Activated CD8-positive, alpha-beta T cell treated with anti-CD3 and anti-CD28 coated beads for 36 hours (primary cell): ENCODE results near the gene FAM186B. TPM values are rescaled to one million over a fixed set of nuclear protein-coding genes. Genes with fewer than 3 reads are reported as not detected.

ENCODE experiments used
- ATAC-seq: fragments of 200-7000 bp; cut with Tn5 transposase; one replicate; pipeline ENCODE4 v1.10.0; 2021; ENCODE audit warnings: mild to moderate bottlenecking, moderate library complexity
- CTCF ChIA-PET: fragments of 350-600 bp; sonication (Branson Sonifier 250); formaldehyde crosslinking; loops from one replicate; lab custom pipeline; 2021; ENCODE audit warnings: antibody characterized with exemption; lab: Charles Lee
- POLR2A ChIA-PET: fragments of 350-600 bp; sonication (Branson Sonifier 250); formaldehyde crosslinking; loops from one replicate; lab custom pipeline; 2021; ENCODE audit warnings: antibody characterized with exemption; lab: Charles Lee
- DNase-seq: peaks from one replicate; pipeline ENCODE4 v3.0.0-alpha.2; 2020
- H3K27ac Mint-ChIP-seq: one replicate; pipeline ENCODE4 v1.8.0; 2021; ENCODE audit warnings: mild to moderate bottlenecking, mixed read lengths
- H3K27me3 Mint-ChIP-seq: one replicate; pipeline ENCODE4 v1.8.0; 2021; ENCODE audit warnings: mixed read lengths
- H3K36me3 Mint-ChIP-seq: one replicate; pipeline ENCODE4 v1.8.0; 2021; ENCODE audit warnings: low read depth, mixed read lengths
- H3K4me1 Mint-ChIP-seq: one replicate; pipeline ENCODE4 v1.8.0; 2021; ENCODE audit warnings: low read depth, mixed read lengths
- H3K4me3 Mint-ChIP-seq: one replicate; pipeline ENCODE4 v1.8.0; 2021; ENCODE audit warnings: mild to moderate bottlenecking, moderate library complexity, mixed read lengths
- H3K9me3 Mint-ChIP-seq: one replicate; pipeline ENCODE4 v1.8.0; 2021; ENCODE audit warnings: mixed read lengths
- intact Hi-C: fragments of 100-400 bp; cut with micrococcal nuclease; formaldehyde crosslinking; loops from one replicate; pipeline ENCODE4 v1.10.0; 2022
- total RNA-seq, 2 experiments: library from RNA; stranded (reverse); gene quantifications; one replicate each; pipeline ENCODE4 v1.2.3, GENCODE V29; 2021
- TF ChIP-seq, protein P1 (sequence below): fragments of 200-600 bp; IDR thresholded peaks from one replicate; pipeline ENCODE4 v1.8.0; 2022; ENCODE audit warnings: antibody characterized with exemption, mild to moderate bottlenecking

The FAM186B gene
- total RNA-seq, 2 experiments from 2014 or later, result not detected

DNA sequence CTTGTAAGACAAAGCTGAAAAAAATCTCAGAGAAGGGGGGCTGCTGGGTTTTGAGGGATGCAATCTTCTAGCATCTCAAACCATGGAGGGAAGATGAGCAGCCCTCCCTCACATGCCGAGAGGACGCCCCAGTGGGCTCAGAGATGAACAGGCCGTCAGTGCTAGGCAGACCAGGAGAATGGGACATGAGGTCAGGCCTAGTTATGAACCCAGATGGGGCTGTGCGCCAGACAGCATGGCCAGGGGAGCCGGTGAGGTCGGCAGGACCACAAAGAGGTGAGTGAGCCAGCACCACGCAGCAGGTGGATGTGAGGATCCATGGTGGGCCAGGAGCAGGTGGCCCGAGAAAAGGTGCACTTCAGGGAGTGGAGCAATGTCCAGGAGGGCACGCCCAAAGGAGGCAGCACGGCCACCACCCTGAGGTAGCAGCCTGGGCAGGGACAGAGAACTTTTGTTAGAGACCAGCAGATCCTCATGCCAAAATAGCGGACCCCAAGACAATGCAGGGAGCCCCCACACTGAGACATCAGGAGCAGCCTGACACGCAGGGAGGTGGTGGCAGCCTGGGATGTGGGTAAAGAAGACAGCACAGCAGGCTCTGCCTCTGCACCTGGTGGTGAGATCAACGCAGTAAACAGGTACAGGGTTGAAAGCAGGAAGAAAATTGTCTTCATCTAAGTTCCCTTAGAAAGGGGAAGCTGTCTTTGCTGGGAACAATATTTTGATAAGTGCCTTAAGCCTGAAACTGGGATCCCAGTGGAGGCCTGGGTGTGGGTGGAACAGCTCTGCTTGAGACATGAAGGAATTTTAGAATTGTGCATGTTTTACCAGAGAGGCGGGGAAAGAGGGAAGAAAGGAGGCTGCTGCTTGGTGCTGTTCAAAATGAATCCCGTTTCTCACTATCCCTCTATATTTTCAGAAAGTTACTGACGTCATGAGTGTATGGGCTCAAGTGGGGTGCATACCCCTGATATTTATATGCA lies 19.7 kb downstream of the FAM186B start:
- Mint-ChIP-seq H3K27me3 (no peaks in the 10 kb centered on the region), H3K4me3 (no peak overlapping the region), H3K9me3 (peaks cover 1% of the 10 kb centered on the region), H3K4me1 (peaks cover 10% of the 10 kb centered on the region), H3K36me3 (peaks cover 18% of the 10 kb centered on the region), H3K27ac (no peak overlapping the region)
- ChIA-PET POLR2A (interaction anchor here (0.6 to 1.0 kb wide), 2 partner anchors 14 to 51 kb away, joined by 3 to 4 read pairs; no protein-coding TSS in a partner anchor), CTCF (no interaction called here)
- ATAC-seq, result no peak
- DNase-seq, result no peak
- intact Hi-C loops, result no loop called here
- TF ChIP-seq, protein P1, sequence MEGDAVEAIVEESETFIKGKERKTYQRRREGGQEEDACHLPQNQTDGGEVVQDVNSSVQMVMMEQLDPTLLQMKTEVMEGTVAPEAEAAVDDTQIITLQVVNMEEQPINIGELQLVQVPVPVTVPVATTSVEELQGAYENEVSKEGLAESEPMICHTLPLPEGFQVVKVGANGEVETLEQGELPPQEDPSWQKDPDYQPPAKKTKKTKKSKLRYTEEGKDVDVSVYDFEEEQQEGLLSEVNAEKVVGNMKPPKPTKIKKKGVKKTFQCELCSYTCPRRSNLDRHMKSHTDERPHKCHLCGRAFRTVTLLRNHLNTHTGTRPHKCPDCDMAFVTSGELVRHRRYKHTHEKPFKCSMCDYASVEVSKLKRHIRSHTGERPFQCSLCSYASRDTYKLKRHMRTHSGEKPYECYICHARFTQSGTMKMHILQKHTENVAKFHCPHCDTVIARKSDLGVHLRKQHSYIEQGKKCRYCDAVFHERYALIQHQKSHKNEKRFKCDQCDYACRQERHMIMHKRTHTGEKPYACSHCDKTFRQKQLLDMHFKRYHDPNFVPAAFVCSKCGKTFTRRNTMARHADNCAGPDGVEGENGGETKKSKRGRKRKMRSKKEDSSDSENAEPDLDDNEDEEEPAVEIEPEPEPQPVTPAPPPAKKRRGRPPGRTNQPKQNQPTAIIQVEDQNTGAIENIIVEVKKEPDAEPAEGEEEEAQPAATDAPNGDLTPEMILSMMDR, result no peak

DNA sequence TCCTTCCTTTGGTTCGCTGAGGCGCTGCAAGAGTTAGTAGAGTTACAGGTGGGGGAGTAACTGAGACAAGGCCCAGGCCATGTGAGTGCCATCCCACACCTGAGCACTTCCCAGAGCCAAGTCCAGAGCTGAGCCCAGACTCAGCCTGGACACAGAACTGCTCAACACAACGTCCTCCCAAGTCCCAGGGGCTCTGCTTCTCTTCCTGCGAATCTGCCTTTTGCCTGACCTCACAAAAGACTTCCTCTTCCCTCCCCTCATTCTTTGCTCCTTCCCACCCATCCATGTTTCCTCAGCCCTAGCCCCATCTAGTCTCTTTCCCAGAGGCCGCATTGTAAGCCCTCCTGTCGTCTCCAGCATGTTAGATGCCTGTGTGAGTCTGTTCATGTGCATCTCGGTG lies 20.8 kb downstream of the FAM186B start:
- POLR2A ChIA-PET, result no interaction called here
- H3K27me3 Mint-ChIP-seq, result no peaks in the 10 kb centered on the region
- no peaks in the 10 kb centered on the region for H3K9me3 Mint-ChIP-seq
- DNase-seq (no peak), ATAC-seq (no peak)
- H3K27ac Mint-ChIP-seq, result no peak overlapping the region
- peaks cover 13% of the 10 kb centered on the region for H3K36me3 Mint-ChIP-seq
- CTCF ChIA-PET, result no interaction called here
- no peak overlapping the region for H3K4me3 Mint-ChIP-seq
- intact Hi-C loops, result no loop called here
- TF ChIP-seq, protein P1, result no peak
- peaks cover 15% of the 10 kb centered on the region for H3K4me1 Mint-ChIP-seq

DNA sequence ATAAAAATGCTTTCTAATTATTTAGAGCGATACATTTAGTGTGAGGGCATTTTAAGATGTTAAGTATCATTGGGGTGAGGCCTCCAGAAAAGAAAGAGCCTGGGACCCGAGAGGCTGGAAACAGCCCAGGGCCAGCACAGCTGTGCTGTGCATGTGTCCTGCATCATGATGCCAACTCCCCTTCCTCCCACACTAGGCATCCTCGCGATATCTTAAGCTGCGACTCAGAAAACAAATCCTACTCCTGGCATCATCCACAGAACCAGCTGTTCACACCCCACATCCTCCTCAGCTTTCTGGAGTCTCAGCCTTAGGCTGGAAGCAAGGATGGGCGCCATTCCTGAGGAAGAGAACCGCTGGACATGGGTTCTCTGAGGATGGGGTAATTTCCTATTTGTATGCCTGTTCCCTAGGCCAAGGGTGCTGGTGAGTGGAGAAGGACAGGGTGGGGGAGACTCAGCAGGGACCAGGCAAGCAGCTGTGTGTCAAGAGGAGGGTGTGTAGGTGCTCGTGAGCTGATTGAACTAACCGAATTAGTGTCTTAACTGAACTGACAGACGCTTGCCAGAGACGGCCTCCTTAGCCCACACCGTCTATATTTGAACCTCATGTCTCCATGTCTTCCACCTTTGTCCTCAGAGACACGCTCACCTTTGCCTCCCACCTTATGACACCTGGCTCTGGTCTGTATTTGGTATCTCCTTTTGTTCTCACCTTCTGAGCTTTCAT lies 21.9 kb downstream of the FAM186B start:
- peaks cover 15% of the 10 kb centered on the region for H3K4me1 Mint-ChIP-seq
- intact Hi-C loops, result no loop called here
- ChIA-PET POLR2A (no interaction called here), CTCF (interaction anchor here (0.5 to 7.5 kb wide), 3 partner anchors 29 to 287 kb away, joined by 3 to 65 read pairs (median 4); no protein-coding TSS in a partner anchor)
- no peak overlapping the region for H3K4me3 Mint-ChIP-seq
- H3K27ac Mint-ChIP-seq, result no peak overlapping the region
- H3K9me3 Mint-ChIP-seq, result no peaks in the 10 kb centered on the region
- no peak for DNase-seq
- TF ChIP-seq, protein P1, result no peak
- H3K36me3 Mint-ChIP-seq, result peaks cover 14% of the 10 kb centered on the region
- ATAC-seq, result no peak
- no peaks in the 10 kb centered on the region for H3K27me3 Mint-ChIP-seq

DNA sequence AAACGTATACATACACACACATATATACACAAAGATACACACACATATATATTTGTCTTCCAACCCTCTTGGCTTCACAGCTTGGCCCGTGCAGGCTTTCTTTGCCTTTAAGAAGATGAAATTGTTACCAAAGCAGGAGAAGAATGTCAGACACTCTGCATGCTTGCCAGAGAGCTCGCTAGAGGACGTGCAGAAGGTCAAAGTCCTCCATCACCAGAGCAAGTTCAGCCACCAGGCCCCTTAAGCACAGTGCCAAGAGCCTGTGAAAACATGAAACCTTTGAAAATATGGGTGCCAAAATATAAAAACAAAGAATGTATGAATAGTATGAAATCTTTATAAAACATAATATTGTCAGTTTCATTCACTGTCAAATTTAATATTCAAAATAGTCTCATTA lies 22.6 kb downstream of the FAM186B start:
- ChIA-PET POLR2A (no interaction called here), CTCF (interaction anchor here (1.0 to 7.5 kb wide), 3 partner anchors 29 to 224 kb away, joined by 3 to 65 read pairs (median 4); partner anchors contain the start of gene PRPF40B)
- H3K27me3 Mint-ChIP-seq, result no peaks in the 10 kb centered on the region
- no peak overlapping the region for H3K27ac Mint-ChIP-seq
- peaks cover 15% of the 10 kb centered on the region for H3K4me1 Mint-ChIP-seq
- peaks cover 14% of the 10 kb centered on the region for H3K36me3 Mint-ChIP-seq
- intact Hi-C loops, result no loop called here
- TF ChIP-seq, protein P1, result no peak
- DNase-seq, result no peak
- no peak overlapping the region for H3K4me3 Mint-ChIP-seq
- H3K9me3 Mint-ChIP-seq, result no peaks in the 10 kb centered on the region
- no peak for ATAC-seq
